Measurements from ENCODE around the gene SERPINA3. TPM values are rescaled to one million over a fixed set of nuclear protein-coding genes. Genes with fewer than 3 reads are reported as not detected.

SERPINA3 gene
- total and polyA plus RNA-seq, 9 donors, result 49.6 to 291 (median 224) TPM

DNA sequence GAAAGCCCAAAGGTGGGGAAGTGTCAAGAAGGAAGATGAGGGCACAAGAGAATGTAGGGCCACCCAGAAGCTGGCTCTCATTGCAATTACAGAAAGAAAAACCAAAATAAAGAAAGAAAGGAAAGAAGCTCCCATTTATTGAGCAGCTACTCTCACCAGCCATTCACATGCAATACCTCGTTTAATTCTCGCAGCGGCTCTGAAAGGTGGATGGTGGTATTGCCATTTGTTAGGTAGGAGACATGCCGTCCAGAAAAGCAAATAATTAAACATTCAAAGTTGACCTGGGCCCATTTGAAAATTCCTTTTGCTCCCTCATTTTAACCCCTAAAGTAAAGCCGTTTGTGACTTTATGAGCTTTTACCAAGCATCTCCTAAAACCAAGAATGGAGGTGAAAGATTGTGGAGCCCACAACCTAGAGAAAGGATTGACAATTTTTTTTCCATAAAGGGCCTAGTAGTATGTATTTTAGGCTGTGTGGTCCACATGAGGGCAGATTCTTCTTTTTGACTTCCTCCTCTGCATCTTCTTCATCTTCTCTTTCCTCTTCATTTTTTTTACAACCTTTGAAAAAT is 5.3 kb downstream of the SERPINA3 start:
- H3K36me3 ChIP-seq, result no peaks in the 10 kb centered on the region
- 90 to 95% (median 94%) methylated on average over 5 of the region's 5 CpGs for WGBS, 3 donors
- no peak for TF ChIP-seq EP300 (IDR thresholded peaks at IDR 0.05)
- DNase-seq, result no peak
- H3K4me3 ChIP-seq, result no peak overlapping the region
- H3K9me3 ChIP-seq, result no peaks in the 10 kb centered on the region
- intact Hi-C loops (cut with DNase I), result loop anchor here in 1 of 4 donors (5.0 kb wide), 1 partner anchor 565 kb away; no protein-coding TSS in a partner anchor
- no peak overlapping the region for H3K27ac ChIP-seq
- H3K27me3 ChIP-seq, result no peaks in the 10 kb centered on the region
- H3K4me1 ChIP-seq (ENCODE audit: insufficient read depth), result peaks cover 23% of the 10 kb centered on the region

DNA sequence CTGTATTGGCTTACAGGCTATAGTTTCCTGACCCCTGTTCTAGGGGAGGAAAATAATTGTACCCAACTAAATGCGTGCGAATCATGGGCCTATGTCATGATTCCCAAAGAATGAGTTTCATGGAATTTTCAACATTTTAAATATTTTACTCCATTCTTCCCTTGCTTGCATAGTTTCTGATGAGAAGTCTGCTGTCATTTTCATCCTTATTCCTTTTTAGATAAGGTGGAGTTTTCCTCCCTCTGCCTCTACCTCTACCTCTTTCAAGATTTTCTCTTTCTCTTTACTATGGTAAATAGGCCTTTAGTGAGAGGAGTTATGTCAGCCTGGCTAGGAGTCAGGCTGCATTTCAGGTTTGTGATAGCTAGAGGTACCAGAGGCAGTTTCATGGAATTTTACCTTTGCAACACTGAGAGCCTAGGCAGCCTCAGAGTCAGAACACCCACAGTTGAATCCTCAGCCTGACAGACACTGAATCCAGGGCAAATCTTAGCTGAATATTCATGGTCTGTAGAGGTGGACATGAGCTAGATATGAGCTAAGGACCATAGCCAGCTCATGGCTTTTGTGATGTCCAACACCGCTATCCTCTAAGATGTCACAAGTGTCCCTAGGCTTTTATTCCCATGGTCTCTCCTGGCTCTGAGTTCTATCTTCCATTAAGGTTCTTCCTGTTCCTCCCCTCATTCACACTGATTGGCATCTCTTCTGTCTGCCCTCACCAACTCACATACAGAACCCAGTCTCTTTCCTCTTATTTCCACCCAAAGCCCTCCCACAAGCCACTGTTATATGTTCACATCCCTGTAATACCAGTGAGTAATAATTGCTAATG is 6.0 kb downstream of the SERPINA3 start:
- Histone ChIP-seq H3K36me3 (no peaks in the 10 kb centered on the region), H3K27me3 (no peaks in the 10 kb centered on the region), H3K4me1 (ENCODE audit: insufficient read depth) (peaks cover 21% of the 10 kb centered on the region), H3K4me3 (no peak overlapping the region), H3K9me3 (no peaks in the 10 kb centered on the region), H3K27ac (no peak overlapping the region)
- intact Hi-C loops (cut with DNase I), result loop anchor here in 1 of 4 donors (5.0 kb wide), 1 partner anchor 564 kb away; no protein-coding TSS in a partner anchor
- TF ChIP-seq EP300 (IDR thresholded peaks at IDR 0.05) (no peak), POLR2A (IDR thresholded peaks at IDR 0.05) (no peak)
- TF ChIP-seq, protein P1, sequence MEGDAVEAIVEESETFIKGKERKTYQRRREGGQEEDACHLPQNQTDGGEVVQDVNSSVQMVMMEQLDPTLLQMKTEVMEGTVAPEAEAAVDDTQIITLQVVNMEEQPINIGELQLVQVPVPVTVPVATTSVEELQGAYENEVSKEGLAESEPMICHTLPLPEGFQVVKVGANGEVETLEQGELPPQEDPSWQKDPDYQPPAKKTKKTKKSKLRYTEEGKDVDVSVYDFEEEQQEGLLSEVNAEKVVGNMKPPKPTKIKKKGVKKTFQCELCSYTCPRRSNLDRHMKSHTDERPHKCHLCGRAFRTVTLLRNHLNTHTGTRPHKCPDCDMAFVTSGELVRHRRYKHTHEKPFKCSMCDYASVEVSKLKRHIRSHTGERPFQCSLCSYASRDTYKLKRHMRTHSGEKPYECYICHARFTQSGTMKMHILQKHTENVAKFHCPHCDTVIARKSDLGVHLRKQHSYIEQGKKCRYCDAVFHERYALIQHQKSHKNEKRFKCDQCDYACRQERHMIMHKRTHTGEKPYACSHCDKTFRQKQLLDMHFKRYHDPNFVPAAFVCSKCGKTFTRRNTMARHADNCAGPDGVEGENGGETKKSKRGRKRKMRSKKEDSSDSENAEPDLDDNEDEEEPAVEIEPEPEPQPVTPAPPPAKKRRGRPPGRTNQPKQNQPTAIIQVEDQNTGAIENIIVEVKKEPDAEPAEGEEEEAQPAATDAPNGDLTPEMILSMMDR (IDR thresholded peaks at IDR 0.05), result no peak
- no peak for DNase-seq
- WGBS, 3 donors, result 75 to 98% (median 97%) methylated on average over 3 of the region's 3 CpGs

DNA sequence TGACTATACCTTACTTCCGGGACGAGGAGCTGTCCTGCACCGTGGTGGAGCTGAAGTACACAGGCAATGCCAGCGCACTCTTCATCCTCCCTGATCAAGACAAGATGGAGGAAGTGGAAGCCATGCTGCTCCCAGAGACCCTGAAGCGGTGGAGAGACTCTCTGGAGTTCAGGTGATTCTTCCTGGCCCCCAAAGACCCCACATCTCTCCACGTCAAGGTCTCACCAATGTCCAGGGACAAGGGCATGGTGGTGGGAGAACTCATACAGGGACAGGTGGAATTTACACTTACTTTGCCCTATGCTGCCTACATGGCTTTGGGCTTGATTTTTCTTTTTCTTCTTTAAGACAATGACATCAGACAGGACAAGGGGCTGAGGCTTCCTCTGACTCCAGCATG is 7.1 kb downstream of the SERPINA3 start:
- H3K36me3 ChIP-seq, result no peaks in the 10 kb centered on the region
- WGBS, 3 donors, result 88 to 91% (median 88%) methylated on average over 6 of the region's 6 CpGs
- intact Hi-C loops (cut with DNase I), result loop anchor here in 1 of 4 donors (5.0 kb wide), 1 partner anchor 563 kb away; no protein-coding TSS in a partner anchor

DNA sequence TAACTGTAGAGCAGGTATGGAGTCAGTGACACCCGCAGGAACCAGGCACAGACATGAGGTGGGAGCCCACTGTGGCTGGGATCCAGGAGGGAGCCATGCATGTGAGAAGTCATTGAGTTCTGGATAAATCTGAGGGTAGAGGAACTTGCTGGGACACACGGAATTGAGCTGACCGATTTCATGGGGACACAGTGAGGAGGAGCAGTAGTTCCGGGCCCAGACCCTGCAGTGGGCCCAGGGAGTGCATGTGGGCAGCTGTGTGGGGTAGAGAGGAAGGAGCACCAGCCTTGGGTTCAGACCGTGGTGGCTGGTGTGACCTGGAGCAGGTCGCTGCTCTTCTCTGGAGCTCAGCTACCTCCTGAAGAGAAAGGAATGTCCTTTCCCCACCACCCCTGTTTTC is 8.4 kb downstream of the SERPINA3 start:
- Histone ChIP-seq H3K27me3 (no peaks in the 10 kb centered on the region), H3K27ac (no peak overlapping the region), H3K36me3 (no peaks in the 10 kb centered on the region), H3K4me3 (no peak overlapping the region), H3K9me3 (no peaks in the 10 kb centered on the region), H3K4me1 (ENCODE audit: insufficient read depth) (peaks cover 2% of the 10 kb centered on the region)
- no peak for DNase-seq
- WGBS, 3 donors, result 81 to 92% (median 92%) methylated on average over 6 of the region's 6 CpGs
- TF ChIP-seq EP300 (IDR thresholded peaks at IDR 0.05) (no peak), POLR2A (IDR thresholded peaks at IDR 0.05) (no peak)
- TF ChIP-seq, protein P1 (IDR thresholded peaks at IDR 0.05), result no peak
- intact Hi-C loops (cut with DNase I), result no loop called here

More for the DNA sequence above, 7.1 kb downstream of the SERPINA3 start:
- no peak for TF ChIP-seq POLR2A (IDR thresholded peaks at IDR 0.05)
- TF ChIP-seq, protein P1 (IDR thresholded peaks at IDR 0.05), result no peak
- no peak for TF ChIP-seq EP300 (IDR thresholded peaks at IDR 0.05)
- peaks cover 11% of the 10 kb centered on the region for H3K4me1 ChIP-seq (ENCODE audit: insufficient read depth)
- no peak overlapping the region for H3K4me3 ChIP-seq
- no peak overlapping the region for H3K27ac ChIP-seq
- DNase-seq, result no peak
- no peaks in the 10 kb centered on the region for H3K9me3 ChIP-seq
- H3K27me3 ChIP-seq, result no peaks in the 10 kb centered on the region

Measured in ovary (tissue), 9 donors.